ENCODE data around the gene CPNE7. TPM values are rescaled to one million over a fixed set of nuclear protein-coding genes. Genes with fewer than 3 reads are reported as not detected.

CPNE7 gene
- total RNA-seq, 1 experiment from 2014 or later: 108 TPM

GRCh38 chr16:89552329-89552728 is 23.2 kb upstream of the CPNE7 start:
- BruUV-seq (replicated peaks): no TSS peak
- no peaks in the 10 kb centered on the region for H3K9me3 ChIP-seq (ENCODE audit: low read depth, low read length, poor library complexity, severe bottlenecking)
- H3K4me3 ChIP-seq (ENCODE audit: low read depth, low read length, poor library complexity, severe bottlenecking): no peak overlapping the region
- no peak overlapping the region for H3K27ac ChIP-seq (ENCODE audit: low read depth, low read length, poor library complexity, severe bottlenecking)
- no peak for TF ChIP-seq EZH2 (IDR thresholded peaks at IDR 0.05; ENCODE audit: borderline replicate concordance, low read depth, low read length, poor library complexity, severe bottlenecking)
- TF ChIP-seq, protein P1, sequence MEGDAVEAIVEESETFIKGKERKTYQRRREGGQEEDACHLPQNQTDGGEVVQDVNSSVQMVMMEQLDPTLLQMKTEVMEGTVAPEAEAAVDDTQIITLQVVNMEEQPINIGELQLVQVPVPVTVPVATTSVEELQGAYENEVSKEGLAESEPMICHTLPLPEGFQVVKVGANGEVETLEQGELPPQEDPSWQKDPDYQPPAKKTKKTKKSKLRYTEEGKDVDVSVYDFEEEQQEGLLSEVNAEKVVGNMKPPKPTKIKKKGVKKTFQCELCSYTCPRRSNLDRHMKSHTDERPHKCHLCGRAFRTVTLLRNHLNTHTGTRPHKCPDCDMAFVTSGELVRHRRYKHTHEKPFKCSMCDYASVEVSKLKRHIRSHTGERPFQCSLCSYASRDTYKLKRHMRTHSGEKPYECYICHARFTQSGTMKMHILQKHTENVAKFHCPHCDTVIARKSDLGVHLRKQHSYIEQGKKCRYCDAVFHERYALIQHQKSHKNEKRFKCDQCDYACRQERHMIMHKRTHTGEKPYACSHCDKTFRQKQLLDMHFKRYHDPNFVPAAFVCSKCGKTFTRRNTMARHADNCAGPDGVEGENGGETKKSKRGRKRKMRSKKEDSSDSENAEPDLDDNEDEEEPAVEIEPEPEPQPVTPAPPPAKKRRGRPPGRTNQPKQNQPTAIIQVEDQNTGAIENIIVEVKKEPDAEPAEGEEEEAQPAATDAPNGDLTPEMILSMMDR (conservative IDR thresholded peaks at IDR 0.05; ENCODE audit: low read depth, low read length): no peak
- intact Hi-C loops (cut with micrococcal nuclease; ENCODE audit: unreplicated experiment): no loop called here
- ChIA-PET CTCF (no interaction called here), POLR2A (ENCODE audit: low non-redundant PET) (no interaction called here)
- DNase-seq (ENCODE audit: low spot score): no peak
- H3K36me3 ChIP-seq (ENCODE audit: insufficient read depth, low read length, poor library complexity, severe bottlenecking): peaks cover 3% of the 10 kb centered on the region
- H3K27me3 ChIP-seq (replicated peaks; ENCODE audit: insufficient read depth, low read depth, low read length, poor library complexity): no peaks in the 10 kb centered on the region
- H3K4me1 ChIP-seq (ENCODE audit: insufficient read depth, low read length, poor library complexity, severe bottlenecking): no peaks in the 10 kb centered on the region

GRCh38 chr16:89552913-89553312 is 22.6 kb upstream of the CPNE7 start:
- peaks cover 3% of the 10 kb centered on the region for H3K36me3 ChIP-seq (ENCODE audit: insufficient read depth, low read length, poor library complexity, severe bottlenecking)
- no peak for DNase-seq (ENCODE audit: low spot score)
- BruUV-seq (replicated peaks): no TSS peak
- ChIA-PET POLR2A (ENCODE audit: low non-redundant PET) (no interaction called here), CTCF (no interaction called here)
- H3K4me3 ChIP-seq (ENCODE audit: low read depth, low read length, poor library complexity, severe bottlenecking): no peak overlapping the region
- TF ChIP-seq EZH2 (IDR thresholded peaks at IDR 0.05; ENCODE audit: borderline replicate concordance, low read depth, low read length, poor library complexity, severe bottlenecking): no peak
- TF ChIP-seq, protein P1 (conservative IDR thresholded peaks at IDR 0.05; ENCODE audit: low read depth, low read length): no peak
- no peak overlapping the region for H3K27ac ChIP-seq (ENCODE audit: low read depth, low read length, poor library complexity, severe bottlenecking)
- no peaks in the 10 kb centered on the region for H3K9me3 ChIP-seq (ENCODE audit: low read depth, low read length, poor library complexity, severe bottlenecking)
- intact Hi-C loops (cut with micrococcal nuclease; ENCODE audit: unreplicated experiment): no loop called here
- H3K4me1 ChIP-seq (ENCODE audit: insufficient read depth, low read length, poor library complexity, severe bottlenecking): no peaks in the 10 kb centered on the region
- H3K27me3 ChIP-seq (replicated peaks; ENCODE audit: insufficient read depth, low read depth, low read length, poor library complexity): no peaks in the 10 kb centered on the region

DNA sequence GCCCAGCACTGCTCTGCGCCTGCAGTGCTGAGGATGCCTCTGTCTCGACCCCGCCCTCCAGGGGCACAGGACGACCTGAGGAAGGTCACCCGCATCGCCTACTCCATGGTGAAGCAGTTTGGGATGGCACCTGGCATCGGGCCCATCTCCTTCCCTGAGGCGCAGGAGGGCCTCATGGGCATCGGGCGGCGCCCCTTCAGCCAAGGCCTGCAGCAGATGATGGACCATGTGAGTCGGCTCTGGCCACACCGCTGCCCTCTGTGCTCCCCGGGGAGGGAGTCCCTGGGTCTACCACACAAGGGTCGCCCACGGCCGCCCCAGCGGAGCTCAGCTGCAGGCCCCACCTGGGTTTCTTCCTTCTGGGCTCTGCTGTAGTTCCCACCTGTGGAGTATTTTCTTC is 21.8 kb upstream of the CPNE7 start:
- no peak overlapping the region for H3K27ac ChIP-seq (ENCODE audit: low read depth, low read length, poor library complexity, severe bottlenecking)
- TF ChIP-seq EZH2 (IDR thresholded peaks at IDR 0.05; ENCODE audit: borderline replicate concordance, low read depth, low read length, poor library complexity, severe bottlenecking): no peak
- TF ChIP-seq, protein P1 (conservative IDR thresholded peaks at IDR 0.05; ENCODE audit: low read depth, low read length): no peak
- POLR2A ChIA-PET (ENCODE audit: low non-redundant PET): no interaction called here

More for the DNA sequence above, 21.8 kb upstream of the CPNE7 start:
- no peak for DNase-seq (ENCODE audit: low spot score)
- intact Hi-C loops (cut with micrococcal nuclease; ENCODE audit: unreplicated experiment): no loop called here
- Histone ChIP-seq H3K4me1 (ENCODE audit: insufficient read depth, low read length, poor library complexity, severe bottlenecking) (no peaks in the 10 kb centered on the region), H3K27me3 (replicated peaks; ENCODE audit: insufficient read depth, low read depth, low read length, poor library complexity) (no peaks in the 10 kb centered on the region), H3K4me3 (ENCODE audit: low read depth, low read length, poor library complexity, severe bottlenecking) (no peak overlapping the region), H3K36me3 (ENCODE audit: insufficient read depth, low read length, poor library complexity, severe bottlenecking) (peaks cover 3% of the 10 kb centered on the region), H3K9me3 (ENCODE audit: low read depth, low read length, poor library complexity, severe bottlenecking) (no peaks in the 10 kb centered on the region)
- no TSS peak for BruUV-seq (replicated peaks)
- CTCF ChIA-PET: no interaction called here
